ENCODE measurements around the gene ZBTB1.
"Not testable (repeated sequence)": the region's sequence is repeated elsewhere in the genome, so short reads cannot be mapped to it uniquely, and the experiment has no call there.

The ZBTB1 gene

DNA sequence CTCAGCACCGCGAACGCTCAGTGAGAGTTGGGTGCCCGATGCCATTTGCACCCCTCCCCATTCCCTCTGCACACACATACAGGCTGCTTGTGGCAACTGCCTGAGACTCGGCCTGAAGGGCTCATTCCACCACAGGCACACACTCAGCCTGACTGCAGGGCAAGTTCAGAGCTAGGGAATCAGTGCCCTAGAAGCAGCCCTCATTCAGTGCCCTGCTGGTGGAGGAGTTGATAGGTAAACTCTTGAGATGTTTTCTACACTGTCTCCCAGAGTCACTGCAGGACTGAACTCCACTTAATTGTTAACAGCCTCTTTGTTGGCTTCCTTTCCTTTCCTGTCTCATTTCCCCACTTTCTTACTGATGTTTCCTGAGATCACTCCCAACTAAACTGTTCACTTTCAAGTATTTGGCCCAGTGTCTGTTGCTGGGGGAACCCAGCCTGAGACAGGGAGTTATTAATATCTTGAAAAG is 62.1 kb downstream of the ZBTB1 start:
- no peak overlapping the region for H3K4me3 ChIP-seq (ENCODE audit: insufficient read depth, low read depth, low read length)
- H3K27me3 ChIP-seq (ENCODE audit: control insufficient read depth, insufficient read depth, low read length, poor library complexity, severe bottlenecking) = no peaks in the 10 kb centered on the region
- WGBS, 2 experiments = 91% methylated on average over 5 of the region's 5 CpGs
- no peaks in the 10 kb centered on the region for H3K9me3 ChIP-seq (ENCODE audit: control insufficient read depth, low read length)
- no peak overlapping the region for H3K27ac ChIP-seq (ENCODE audit: insufficient read depth, low read depth, low read length, poor library complexity, severe bottlenecking)
- H3K36me3 ChIP-seq (ENCODE audit: control insufficient read depth, insufficient read depth, low read length) = no peaks in the 10 kb centered on the region
- H3K4me1 ChIP-seq (ENCODE audit: control insufficient read depth, insufficient read depth, low read length) = peaks cover 4% of the 10 kb centered on the region

- Histone ChIP-seq H3K27me3 (ENCODE audit: control insufficient read depth, insufficient read depth, low read length, poor library complexity, severe bottlenecking) (no peaks in the 10 kb centered on the region), H3K4me1 (ENCODE audit: control insufficient read depth, insufficient read depth, low read length) (peaks cover 7% of the 10 kb centered on the region), H3K36me3 (ENCODE audit: control insufficient read depth, insufficient read depth, low read length) (no peaks in the 10 kb centered on the region), H3K4me3 (ENCODE audit: insufficient read depth, low read depth, low read length) (no peak overlapping the region), H3K27ac (ENCODE audit: insufficient read depth, low read depth, low read length, poor library complexity, severe bottlenecking) (no peak overlapping the region), H3K9me3 (ENCODE audit: control insufficient read depth, low read length) (no peaks in the 10 kb centered on the region)
- 72 to 80% methylated on average over 3 of the region's 3 CpGs for WGBS, 2 experiments
Observed at GRCh38 chr14:64569138-64569631, 64.6 kb downstream of the ZBTB1 start.

DNA sequence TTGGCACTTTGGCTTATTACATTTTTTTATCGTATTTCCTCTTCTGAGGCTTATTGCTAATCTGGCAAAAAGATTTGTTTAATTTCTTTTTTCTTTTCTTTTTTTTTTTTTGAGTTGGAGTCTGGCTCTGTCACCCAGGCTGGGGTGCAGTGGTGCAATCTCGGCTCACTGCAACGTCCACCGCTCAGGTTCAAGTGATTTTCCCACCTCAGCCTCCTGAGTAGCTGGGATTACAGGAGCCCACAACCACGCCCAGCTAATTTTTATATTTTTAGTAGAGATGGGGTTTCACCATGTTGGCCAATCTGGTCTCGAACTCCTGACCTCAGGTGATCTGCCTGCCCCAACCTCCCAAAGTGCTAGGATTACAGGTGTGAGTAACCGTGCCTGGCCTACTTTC is 65.1 kb downstream of the ZBTB1 start:
- 94 to 95% methylated on average over 7 of the region's 7 CpGs for WGBS, 2 experiments
- H3K36me3 ChIP-seq (ENCODE audit: control insufficient read depth, insufficient read depth, low read length); H3K9me3 ChIP-seq (ENCODE audit: control insufficient read depth, low read length); H3K27ac ChIP-seq (ENCODE audit: insufficient read depth, low read depth, low read length, poor library complexity, severe bottlenecking); H3K27me3 ChIP-seq (ENCODE audit: control insufficient read depth, insufficient read depth, low read length, poor library complexity, severe bottlenecking); H3K4me3 ChIP-seq (ENCODE audit: insufficient read depth, low read depth, low read length); H3K4me1 ChIP-seq (ENCODE audit: control insufficient read depth, insufficient read depth, low read length): not testable (repeated sequence)

DNA sequence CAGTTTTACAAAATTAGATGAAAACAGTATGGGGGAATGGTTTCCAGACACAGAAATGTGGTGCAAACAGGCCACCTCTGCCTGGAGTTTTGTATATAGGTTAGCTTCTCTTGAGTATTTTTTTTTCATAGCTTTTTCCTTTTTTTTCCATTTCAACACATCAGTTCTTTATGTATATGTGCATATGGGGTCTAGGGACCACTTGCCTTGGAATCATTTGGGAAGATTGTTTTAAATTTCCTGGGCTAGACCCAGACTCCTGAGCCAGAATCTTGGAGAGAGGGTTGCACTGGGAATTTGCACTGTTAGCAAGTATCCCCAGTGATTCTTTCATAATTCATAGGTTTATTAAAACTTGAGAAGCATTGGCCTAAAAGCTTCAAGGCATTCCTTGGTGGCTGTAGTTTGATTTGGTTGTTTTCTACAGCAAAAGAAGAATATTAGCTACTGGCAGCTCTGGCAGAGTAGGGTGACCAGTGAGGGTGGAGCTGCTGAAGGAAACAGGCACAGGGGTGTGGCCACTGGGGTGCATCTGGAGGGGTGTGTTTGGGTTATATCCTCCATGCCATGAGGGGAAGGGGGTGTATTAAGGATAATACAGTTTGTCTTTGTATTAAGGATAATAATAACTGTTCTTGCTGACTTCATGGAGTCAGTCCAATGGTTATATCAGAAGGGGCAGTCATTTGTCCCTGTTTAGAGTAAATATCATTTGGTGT is 68.0 kb downstream of the ZBTB1 start:
- Histone ChIP-seq H3K9me3 (ENCODE audit: control insufficient read depth, low read length) (no peaks in the 10 kb centered on the region), H3K27ac (ENCODE audit: insufficient read depth, low read depth, low read length, poor library complexity, severe bottlenecking) (no peak overlapping the region), H3K36me3 (ENCODE audit: control insufficient read depth, insufficient read depth, low read length) (no peaks in the 10 kb centered on the region), H3K27me3 (ENCODE audit: control insufficient read depth, insufficient read depth, low read length, poor library complexity, severe bottlenecking) (no peaks in the 10 kb centered on the region), H3K4me1 (ENCODE audit: control insufficient read depth, insufficient read depth, low read length) (peaks cover 7% of the 10 kb centered on the region), H3K4me3 (ENCODE audit: insufficient read depth, low read depth, low read length) (no peak overlapping the region)

DNA sequence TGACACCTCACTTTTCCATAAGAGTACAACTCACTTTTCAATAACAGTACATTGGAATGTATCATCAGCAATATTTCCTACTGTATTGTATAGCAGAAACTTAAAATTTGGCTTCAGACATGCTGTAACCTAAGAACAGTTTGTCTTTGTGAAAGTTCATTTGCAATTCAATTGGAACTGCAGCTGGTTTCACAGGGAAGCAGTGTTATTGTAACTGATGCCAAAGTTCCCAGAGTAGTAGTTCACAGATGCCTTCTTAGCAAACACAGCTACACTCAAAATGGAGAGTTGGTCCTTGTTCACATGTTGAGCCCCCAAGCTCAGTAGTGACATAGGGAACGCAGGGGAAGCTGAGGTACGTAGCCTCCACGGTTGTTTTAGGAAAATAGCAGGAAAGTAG is 68.5 kb downstream of the ZBTB1 start:
- Histone ChIP-seq H3K4me3 (ENCODE audit: insufficient read depth, low read depth, low read length) (no peak overlapping the region), H3K4me1 (ENCODE audit: control insufficient read depth, insufficient read depth, low read length) (peaks cover 7% of the 10 kb centered on the region), H3K27ac (ENCODE audit: insufficient read depth, low read depth, low read length, poor library complexity, severe bottlenecking) (no peak overlapping the region), H3K27me3 (ENCODE audit: control insufficient read depth, insufficient read depth, low read length, poor library complexity, severe bottlenecking) (no peaks in the 10 kb centered on the region), H3K36me3 (ENCODE audit: control insufficient read depth, insufficient read depth, low read length) (no peaks in the 10 kb centered on the region), H3K9me3 (ENCODE audit: control insufficient read depth, low read length) (no peaks in the 10 kb centered on the region)
- 11 to 30% methylated on average over 3 of the region's 3 CpGs for WGBS, 2 experiments
